SK-N-SH (cell line): ENCODE data around the gene ADAR.

Source experiments
- CTCF ChIP-seq: fragments of 200-600 bp; sonication (generic); IDR thresholded peaks from 2 replicates; pipeline ENCODE4 v1.6.1; 2017; ENCODE audit warnings: antibody characterized with exemption, mild to moderate bottlenecking, moderate library complexity
- JUND ChIP-seq: IDR thresholded peaks from 2 replicates; pipeline ENCODE4 v1.4.0; 2012
- NRF1 ChIP-seq: IDR thresholded peaks from 2 replicates; pipeline ENCODE4 v1.6.1; 2012; ENCODE audit warnings: low read depth, mild to moderate bottlenecking, low read length
- REST ChIP-seq: IDR thresholded peaks from 2 replicates; pipeline ENCODE4 v1.6.1; 2012; ENCODE audit warnings: mild to moderate bottlenecking, low read depth, low read length, moderate library complexity
- SIN3A ChIP-seq: IDR thresholded peaks from 2 replicates; pipeline ENCODE4 v1.6.1; 2012; ENCODE audit warnings: low read depth, mild to moderate bottlenecking, low read length, moderate library complexity, borderline replicate concordance
- TEAD4 ChIP-seq: IDR thresholded peaks from 2 replicates; pipeline ENCODE4 v1.4.0; 2012; ENCODE audit warnings: mild to moderate bottlenecking, borderline replicate concordance; ENCODE audit not compliant: insufficient read depth
- USF2 ChIP-seq: fragments of 150-350 bp; IDR thresholded peaks from 2 replicates; pipeline ENCODE4 v1.6.1; 2017; ENCODE audit warnings: antibody characterized with exemption, low read length, low read depth, borderline replicate concordance

GRCh38 chr1:154607106-154607608 is 829 bp downstream of the ADAR start:
- TF ChIP-seq CTCF, result no peak
- TF ChIP-seq NRF1, result no peak
- TF ChIP-seq REST, result 0 out of 2 replicates have a peak, but pooled peaks have one; percentile 28
- TF ChIP-seq TEAD4, result no peak
- no peak for TF ChIP-seq USF2
- TF ChIP-seq JUND, result peak; percentile 61
- no peak for TF ChIP-seq SIN3A
